Neural progenitor cell (in vitro differentiated cells): ENCODE results near the gene RNGTT.

ENCODE experiments used
- EZH2 ChIP-seq: fragments of 200-600 bp; sonication (generic); IDR thresholded peaks from 2 replicates; pipeline ENCODE4 v1.6.1; 2017; ENCODE audit warnings: antibody characterized with exemption, mild to moderate bottlenecking, moderate library complexity
- EZH2phosphoT487 ChIP-seq: fragments of 200-600 bp; sonication (generic); IDR thresholded peaks from 2 replicates; pipeline ENCODE4 v1.6.1; 2017; ENCODE audit warnings: antibody characterized with exemption
- TF ChIP-seq, protein P1 (sequence below): fragments of 200-600 bp; sonication (generic); IDR thresholded peaks from 2 replicates; pipeline ENCODE4 v1.5.1; 2017; ENCODE audit warnings: antibody characterized with exemption, mild to moderate bottlenecking

DNA sequence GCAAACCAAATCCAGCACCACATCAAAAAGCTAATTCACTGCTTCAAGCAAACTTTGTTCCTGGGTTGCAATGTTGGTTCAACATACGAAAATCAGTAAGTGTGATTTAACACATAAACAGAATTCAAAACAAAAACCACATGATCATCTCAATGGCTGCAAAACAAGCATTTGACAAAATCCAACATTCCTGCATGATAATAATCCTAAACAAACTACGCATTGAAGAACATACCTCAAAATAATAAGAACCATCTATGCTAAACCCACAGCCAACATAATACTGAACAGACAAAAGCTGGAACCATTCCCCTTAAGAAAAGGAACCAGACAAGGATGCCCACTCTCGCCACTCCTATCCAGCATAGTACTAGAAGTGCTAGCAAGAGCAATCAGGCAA, 49.9 kb downstream of the RNGTT start:
- TF ChIP-seq, protein P1, sequence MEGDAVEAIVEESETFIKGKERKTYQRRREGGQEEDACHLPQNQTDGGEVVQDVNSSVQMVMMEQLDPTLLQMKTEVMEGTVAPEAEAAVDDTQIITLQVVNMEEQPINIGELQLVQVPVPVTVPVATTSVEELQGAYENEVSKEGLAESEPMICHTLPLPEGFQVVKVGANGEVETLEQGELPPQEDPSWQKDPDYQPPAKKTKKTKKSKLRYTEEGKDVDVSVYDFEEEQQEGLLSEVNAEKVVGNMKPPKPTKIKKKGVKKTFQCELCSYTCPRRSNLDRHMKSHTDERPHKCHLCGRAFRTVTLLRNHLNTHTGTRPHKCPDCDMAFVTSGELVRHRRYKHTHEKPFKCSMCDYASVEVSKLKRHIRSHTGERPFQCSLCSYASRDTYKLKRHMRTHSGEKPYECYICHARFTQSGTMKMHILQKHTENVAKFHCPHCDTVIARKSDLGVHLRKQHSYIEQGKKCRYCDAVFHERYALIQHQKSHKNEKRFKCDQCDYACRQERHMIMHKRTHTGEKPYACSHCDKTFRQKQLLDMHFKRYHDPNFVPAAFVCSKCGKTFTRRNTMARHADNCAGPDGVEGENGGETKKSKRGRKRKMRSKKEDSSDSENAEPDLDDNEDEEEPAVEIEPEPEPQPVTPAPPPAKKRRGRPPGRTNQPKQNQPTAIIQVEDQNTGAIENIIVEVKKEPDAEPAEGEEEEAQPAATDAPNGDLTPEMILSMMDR = no peak
- no peak for TF ChIP-seq EZH2phosphoT487
- no peak for TF ChIP-seq EZH2
